ENCODE measurements around the gene EXOC1L. TPM values are rescaled to one million over a fixed set of nuclear protein-coding genes. Genes with fewer than 3 reads are reported as not detected.
"Not testable (repeated sequence)": the region's sequence is repeated elsewhere in the genome, so short reads cannot be mapped to it uniquely, and the experiment has no call there.

Gene EXOC1L
- total and polyA plus RNA-seq, 5 donors, result 0.11 TPM; not detected in 4

DNA sequence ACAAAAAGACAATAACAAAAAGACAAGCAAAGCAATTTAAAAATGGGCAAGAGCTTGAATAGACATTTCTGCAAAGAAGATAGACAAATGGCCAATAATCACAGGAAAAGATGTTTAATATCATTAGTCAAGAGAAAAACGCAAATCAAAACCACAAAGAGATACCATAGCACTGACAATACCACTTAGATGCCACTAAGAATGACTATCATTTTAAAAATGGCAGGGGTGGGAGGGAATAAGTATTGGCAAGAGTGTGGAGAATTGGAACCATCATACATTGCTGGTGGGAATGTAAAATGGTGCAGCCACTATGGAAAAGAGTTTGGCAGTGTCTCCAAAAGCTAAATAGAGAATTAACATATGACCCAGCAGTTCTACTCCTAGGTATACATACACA, 18.8 kb downstream of the EXOC1L start:
- ATAC-seq (no peak), DNase-seq (no peak)
- Histone ChIP-seq H3K4me3 (ENCODE audit: low read length) (no peak overlapping the region), H3K27me3 (ENCODE audit: control insufficient read depth, insufficient read depth) (peaks cover 3% of the 10 kb centered on the region), H3K27ac (ENCODE audit: low read length) (no peak overlapping the region), H3K9me3 (ENCODE audit: control insufficient read depth, low read length) (no peaks in the 10 kb centered on the region), H3K4me1 (ENCODE audit: control insufficient read depth, insufficient read depth, low read length) (no peaks in the 10 kb centered on the region)
- WGBS, result 87% methylated on average over 1 of the region's 1 CpG
- intact Hi-C loops (cut with DNase I), result no loop called here

DNA sequence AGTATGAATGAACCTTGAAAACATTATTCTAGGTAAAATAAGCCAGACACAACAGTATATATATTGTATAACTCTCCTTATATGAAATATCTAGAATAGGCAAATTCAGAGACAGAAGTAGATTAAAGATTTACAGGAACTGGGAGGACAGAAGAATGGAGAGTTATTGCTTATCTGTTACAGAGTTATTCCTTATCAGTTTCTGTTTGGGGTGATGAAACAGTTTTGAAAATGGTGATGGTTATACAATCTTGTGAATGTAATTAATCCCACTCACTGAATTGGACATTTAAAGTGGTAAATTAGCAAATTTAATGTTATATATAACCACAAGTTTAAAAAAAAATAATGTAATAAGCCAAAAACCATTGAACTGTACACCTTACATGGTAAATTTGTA, 19.4 kb downstream of the EXOC1L start:
- H3K27me3 ChIP-seq (ENCODE audit: control insufficient read depth, insufficient read depth), result peaks cover 3% of the 10 kb centered on the region

DNA sequence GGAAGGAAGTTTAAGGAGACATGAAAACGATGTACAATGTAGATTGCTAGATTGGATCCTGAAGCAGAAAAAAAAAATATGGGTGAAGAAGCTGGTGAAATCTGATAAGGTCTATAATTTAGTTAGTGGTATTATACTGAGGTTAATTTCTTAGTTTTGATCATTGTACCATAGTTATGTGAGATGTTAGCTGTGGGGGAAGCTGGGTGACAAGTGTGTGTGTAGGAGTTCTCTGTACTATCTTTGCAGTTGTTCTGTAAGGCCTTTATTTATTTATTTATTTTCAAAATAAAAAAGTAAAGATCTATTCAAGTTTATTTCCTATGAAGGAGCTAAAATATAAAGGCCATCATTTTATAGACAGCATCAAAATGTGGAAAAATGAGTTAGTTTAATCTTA, 21.4 kb downstream of the EXOC1L start:
- no peak overlapping the region for H3K4me3 ChIP-seq (ENCODE audit: low read length)
- WGBS, result 70% methylated on average over 1 of the region's 1 CpG
- H3K4me1 ChIP-seq (ENCODE audit: control insufficient read depth, insufficient read depth, low read length), result no peaks in the 10 kb centered on the region
- H3K27ac ChIP-seq (ENCODE audit: low read length), result no peak overlapping the region
- intact Hi-C loops (cut with DNase I), result no loop called here
- H3K9me3 ChIP-seq (ENCODE audit: control insufficient read depth, low read length), result no peaks in the 10 kb centered on the region
- ATAC-seq (no peak), DNase-seq (no peak)
- peaks cover 3% of the 10 kb centered on the region for H3K27me3 ChIP-seq (ENCODE audit: control insufficient read depth, insufficient read depth)

More for the DNA sequence above, 19.4 kb downstream of the EXOC1L start:
- no peaks in the 10 kb centered on the region for H3K9me3 ChIP-seq (ENCODE audit: control insufficient read depth, low read length)
- H3K27ac ChIP-seq (ENCODE audit: low read length), result no peak overlapping the region
- no peak for DNase-seq
- H3K4me1 ChIP-seq (ENCODE audit: control insufficient read depth, insufficient read depth, low read length), result no peaks in the 10 kb centered on the region
- ATAC-seq, result no peak
- no peak overlapping the region for H3K4me3 ChIP-seq (ENCODE audit: low read length)
- intact Hi-C loops (cut with DNase I), result no loop called here

DNA sequence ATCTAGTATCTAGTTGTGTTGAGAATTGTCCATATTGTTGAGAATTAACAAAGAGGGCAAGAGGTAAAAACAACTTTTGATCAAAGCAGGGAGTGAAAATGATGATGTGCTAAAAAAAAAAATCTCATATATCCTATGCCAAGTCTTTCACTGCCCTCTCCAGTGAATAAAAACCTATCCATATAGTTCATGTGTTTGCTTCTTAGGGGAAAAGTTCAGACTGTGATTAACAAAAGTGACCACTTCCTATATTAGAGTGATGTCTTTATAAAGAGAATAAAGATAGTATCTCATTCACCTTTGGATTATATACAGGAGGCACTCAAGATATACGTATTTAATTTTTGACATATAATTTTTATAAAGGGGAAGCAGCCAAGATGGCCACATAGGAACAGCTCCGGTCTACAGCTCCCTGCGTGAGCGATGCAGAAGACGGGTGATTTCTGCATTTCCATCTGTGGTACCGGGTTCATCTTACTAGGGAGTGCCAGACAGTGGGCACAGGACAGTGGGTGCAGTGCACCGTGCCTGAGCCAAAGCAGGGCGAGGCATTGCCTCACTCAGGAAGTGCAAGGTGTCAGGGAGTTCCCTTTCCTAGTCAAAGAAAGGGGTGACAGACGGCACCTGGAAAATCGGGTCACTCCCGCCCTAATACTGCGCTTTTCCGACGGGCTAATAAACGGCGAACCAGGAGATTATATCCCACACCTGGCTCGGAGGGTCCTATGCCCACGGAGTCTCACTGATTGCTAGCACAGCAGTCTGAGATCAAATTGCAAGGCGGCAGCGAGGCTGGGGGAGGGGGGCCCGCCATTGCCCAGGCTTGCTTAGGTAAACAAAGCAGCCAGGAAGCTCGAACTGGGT, 22.0 kb downstream of the EXOC1L start:
- 79% methylated on average over 21 of the region's 22 CpGs for WGBS
- H3K9me3 ChIP-seq (ENCODE audit: control insufficient read depth, low read length); H3K4me1 ChIP-seq (ENCODE audit: control insufficient read depth, insufficient read depth, low read length); H3K27me3 ChIP-seq (ENCODE audit: control insufficient read depth, insufficient read depth); H3K4me3 ChIP-seq (ENCODE audit: low read length); H3K27ac ChIP-seq (ENCODE audit: low read length); intact Hi-C loops (cut with DNase I); ATAC-seq; DNase-seq: not testable (repeated sequence)

DNA sequence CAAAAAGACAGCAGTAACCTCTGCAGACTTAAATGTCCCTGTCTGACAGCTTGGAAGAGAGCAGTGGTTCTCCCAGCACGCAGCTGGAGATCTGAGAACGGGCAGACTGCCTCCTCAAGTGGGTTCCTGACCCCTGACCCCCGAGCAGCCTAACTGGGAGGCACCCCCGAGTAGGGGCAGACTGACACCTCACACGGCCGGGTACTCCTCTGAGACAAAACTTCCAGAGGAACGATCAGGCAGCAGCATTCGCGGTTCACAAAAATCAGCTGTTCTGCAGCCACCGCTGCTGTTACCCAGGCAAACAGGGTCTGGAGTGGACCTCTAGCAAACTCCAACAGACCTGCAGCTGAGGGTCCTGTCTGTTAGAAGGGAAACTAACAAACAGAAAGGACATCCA, 22.7 kb downstream of the EXOC1L start:
- 74% methylated on average over 10 of the region's 10 CpGs for WGBS
- H3K27ac ChIP-seq (ENCODE audit: low read length); intact Hi-C loops (cut with DNase I); ATAC-seq; H3K4me1 ChIP-seq (ENCODE audit: control insufficient read depth, insufficient read depth, low read length); H3K27me3 ChIP-seq (ENCODE audit: control insufficient read depth, insufficient read depth); H3K9me3 ChIP-seq (ENCODE audit: control insufficient read depth, low read length); H3K4me3 ChIP-seq (ENCODE audit: low read length); DNase-seq: not testable (repeated sequence)

DNA sequence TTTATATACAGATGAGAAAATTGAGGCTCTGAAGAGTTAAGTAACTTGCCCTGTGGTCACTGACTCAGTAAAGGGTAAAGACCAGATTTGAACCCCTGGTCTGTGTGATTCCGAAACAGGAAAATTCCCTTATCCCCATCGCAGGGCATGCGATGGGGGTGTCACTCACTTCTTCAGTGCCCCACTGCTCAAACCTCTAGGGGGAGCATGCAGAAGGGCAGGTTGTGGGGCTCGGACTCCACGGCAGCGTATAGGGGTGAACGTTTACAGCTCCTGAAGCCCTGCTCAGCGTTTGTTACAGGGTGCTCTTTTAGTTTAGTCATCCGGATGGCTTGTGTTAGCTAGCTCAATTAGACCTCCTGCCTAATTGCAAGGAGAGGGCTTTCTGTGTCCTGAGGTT, 30.1 kb downstream of the EXOC1L start:
- no peaks in the 10 kb centered on the region for H3K9me3 ChIP-seq (ENCODE audit: control insufficient read depth, low read length)
- no peak overlapping the region for H3K27ac ChIP-seq (ENCODE audit: low read length)
- no peaks in the 10 kb centered on the region for H3K27me3 ChIP-seq (ENCODE audit: control insufficient read depth, insufficient read depth)
- ATAC-seq (no peak), DNase-seq (no peak)
- intact Hi-C loops (cut with DNase I), result loop anchor here in 1 of 4 donors (5.0 kb wide), 1 partner anchor 502 kb away; the partner anchor contains the start of gene SRD5A3
- H3K4me1 ChIP-seq (ENCODE audit: control insufficient read depth, insufficient read depth, low read length), result no peaks in the 10 kb centered on the region
- no peak overlapping the region for H3K4me3 ChIP-seq (ENCODE audit: low read length)
- WGBS, result 69% methylated on average over 9 of the region's 9 CpGs

DNA sequence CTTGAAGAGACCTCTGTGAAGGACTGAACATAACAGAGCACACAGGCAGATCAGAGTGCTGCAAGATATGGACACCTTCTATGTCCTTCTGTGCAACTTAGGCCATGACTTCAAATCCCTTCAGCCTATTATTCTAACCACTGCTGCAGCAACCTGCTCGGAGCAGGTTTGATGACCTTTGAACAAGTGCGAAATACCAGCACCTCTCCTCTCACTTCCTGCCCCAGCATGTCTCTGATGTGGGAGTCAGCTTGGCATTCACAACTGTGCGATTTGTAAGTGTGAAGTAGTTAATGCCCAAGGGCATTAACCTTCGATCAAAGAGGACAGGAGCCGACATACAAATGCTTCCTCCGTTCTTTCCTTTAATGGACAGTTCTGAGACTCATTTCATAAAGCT, 32.3 kb downstream of the EXOC1L start:
- no peak overlapping the region for H3K4me3 ChIP-seq (ENCODE audit: low read length)
- no peaks in the 10 kb centered on the region for H3K27me3 ChIP-seq (ENCODE audit: control insufficient read depth, insufficient read depth)
- no peaks in the 10 kb centered on the region for H3K4me1 ChIP-seq (ENCODE audit: control insufficient read depth, insufficient read depth, low read length)
- H3K9me3 ChIP-seq (ENCODE audit: control insufficient read depth, low read length), result no peaks in the 10 kb centered on the region
- no peak overlapping the region for H3K27ac ChIP-seq (ENCODE audit: low read length)
- intact Hi-C loops (cut with DNase I), result loop anchor here in 1 of 4 donors (5.0 kb wide), 1 partner anchor 505 kb away; the partner anchor contains the start of gene SRD5A3
- ATAC-seq (no peak), DNase-seq (no peak)
- WGBS, result 55% methylated on average over 6 of the region's 6 CpGs

DNA sequence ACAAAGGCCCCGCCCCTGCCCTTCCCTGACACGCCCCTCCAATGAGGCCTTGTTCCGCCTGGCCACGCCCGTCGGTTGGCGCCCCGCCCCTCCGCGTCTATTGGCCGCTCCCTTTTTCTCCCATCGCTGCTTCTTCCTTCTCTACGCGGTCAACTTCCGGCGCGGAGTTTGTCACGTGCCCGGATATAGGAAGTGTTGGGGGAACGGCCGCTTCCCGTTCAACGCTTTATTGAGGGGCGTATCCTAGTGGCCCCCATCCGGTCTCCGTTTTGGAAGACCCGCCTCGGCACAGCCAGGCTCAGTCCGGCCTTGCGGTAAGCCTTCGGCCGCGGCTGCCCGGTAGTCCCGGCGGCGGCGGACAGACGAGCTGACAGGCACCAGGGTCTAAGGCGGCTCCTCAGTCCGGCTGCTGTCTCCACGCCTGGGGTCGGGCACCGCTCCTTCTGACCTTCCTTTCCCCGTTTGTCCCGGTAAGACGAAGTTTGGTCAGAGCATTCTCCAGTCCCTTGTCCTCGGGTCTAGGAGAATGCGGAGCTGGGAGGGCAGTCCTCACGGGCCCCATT, 34.0 kb downstream of the EXOC1L start, which contains the start of gene EXOC1:
Gene EXOC1 (plus strand): TSS at position 165 of the 563 bp plus-strand sequence. CDS start 4,676 bp downstream, outside the sequence.
- Histone ChIP-seq H3K9me3 (ENCODE audit: control insufficient read depth, low read length) (no peaks in the 10 kb centered on the region), H3K4me1 (ENCODE audit: control insufficient read depth, insufficient read depth, low read length) (no peaks in the 10 kb centered on the region), H3K4me3 (ENCODE audit: low read length) (peak within 1 kb of the TSS; percentile 83), H3K27ac (ENCODE audit: low read length) (peak within 1 kb of the TSS; percentile 76), H3K27me3 (ENCODE audit: control insufficient read depth, insufficient read depth) (no peaks in the 10 kb centered on the region)
- ATAC-seq (peak; percentile 99), DNase-seq (peak; percentile 99 to 100 (median 100))
- intact Hi-C loops (cut with DNase I), result loop anchor here in 1 of 4 donors (5.0 kb wide), 1 partner anchor 506 kb away; the partner anchor contains the start of gene SRD5A3
- under 1% methylated on average over 50 of the region's 50 CpGs for WGBS

DNA sequence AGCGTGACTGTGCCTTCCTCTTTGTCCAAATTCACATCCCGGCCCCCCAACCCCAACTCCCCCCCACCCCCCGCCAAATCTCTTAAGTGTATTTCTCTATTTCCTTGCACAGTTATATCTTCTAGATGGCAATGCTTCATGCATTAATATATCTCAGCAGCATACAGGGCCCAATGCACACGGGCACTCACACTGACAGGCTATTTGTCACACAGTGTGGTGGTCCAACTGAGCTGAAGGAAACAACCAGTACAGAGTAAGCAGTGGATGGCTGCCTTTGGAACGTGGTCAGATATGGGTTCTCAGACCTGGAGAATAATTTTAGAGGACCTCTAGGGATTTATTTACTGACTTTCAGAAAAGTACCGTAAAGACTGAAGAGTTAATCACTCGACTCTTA, 34.5 kb downstream of the EXOC1L start:
- intact Hi-C loops (cut with DNase I), result loop anchor here in 1 of 4 donors (5.0 kb wide), 1 partner anchor 507 kb away; the partner anchor contains the start of gene SRD5A3
- ATAC-seq (peak in 1 of 2 donors; percentile 16), DNase-seq (no peak)
- peak overlapping the region; percentile 83 for H3K4me3 ChIP-seq (ENCODE audit: low read length)
- no peaks in the 10 kb centered on the region for H3K4me1 ChIP-seq (ENCODE audit: control insufficient read depth, insufficient read depth, low read length)
- peak overlapping the region; percentile 76 for H3K27ac ChIP-seq (ENCODE audit: low read length)
- no peaks in the 10 kb centered on the region for H3K27me3 ChIP-seq (ENCODE audit: control insufficient read depth, insufficient read depth)
- H3K9me3 ChIP-seq (ENCODE audit: control insufficient read depth, low read length), result no peaks in the 10 kb centered on the region
- 16% methylated on average over 7 of the region's 7 CpGs for WGBS

DNA sequence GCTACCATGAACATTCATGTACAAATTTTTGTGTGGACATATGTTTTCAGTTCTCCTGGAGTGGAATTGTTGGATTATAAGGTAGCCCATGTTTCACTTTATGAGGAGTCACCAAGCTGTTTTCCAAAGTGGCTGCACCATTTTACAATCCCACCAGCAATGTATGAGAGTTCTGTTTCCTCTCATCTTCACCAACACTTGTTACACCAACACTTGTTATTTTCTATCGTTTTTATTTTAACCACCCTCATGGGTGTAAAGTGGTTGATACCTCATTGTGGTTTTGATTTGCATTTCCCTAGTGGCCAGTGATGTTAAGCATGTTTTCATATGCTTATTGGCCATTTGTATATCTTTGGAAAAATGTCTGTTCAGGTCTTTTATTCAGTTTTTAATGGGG, 38.0 kb downstream of the EXOC1L start:
- intact Hi-C loops (cut with DNase I), result no loop called here
- ATAC-seq (no peak), DNase-seq (no peak)
- H3K4me1 ChIP-seq (ENCODE audit: control insufficient read depth, insufficient read depth, low read length), result no peaks in the 10 kb centered on the region
- H3K27ac ChIP-seq (ENCODE audit: low read length), result no peak overlapping the region
- WGBS, result 90% methylated on average over 1 of the region's 1 CpG
- H3K27me3 ChIP-seq (ENCODE audit: control insufficient read depth, insufficient read depth), result no peaks in the 10 kb centered on the region
- H3K4me3 ChIP-seq (ENCODE audit: low read length), result no peak overlapping the region
- H3K9me3 ChIP-seq (ENCODE audit: control insufficient read depth, low read length), result no peaks in the 10 kb centered on the region

DNA sequence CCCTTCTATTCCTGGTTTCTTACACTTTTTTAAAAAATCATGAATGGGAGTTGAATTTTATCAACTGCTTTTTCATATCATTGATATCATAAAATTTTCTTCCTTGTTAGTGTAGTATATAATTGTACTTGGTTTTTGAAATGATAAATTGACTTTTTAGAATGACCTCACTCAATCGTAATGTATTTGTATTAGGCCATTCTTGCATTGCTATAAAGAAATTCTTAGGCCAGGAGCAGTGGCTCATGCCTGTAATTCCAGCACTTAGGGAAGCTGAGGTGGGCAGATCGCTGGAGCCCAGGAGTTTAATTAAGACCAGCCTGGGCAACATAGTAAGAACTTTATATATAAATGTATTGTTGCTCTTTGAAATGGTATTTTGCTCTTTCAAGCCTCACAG, 40.1 kb downstream of the EXOC1L start:
- no peak overlapping the region for H3K4me3 ChIP-seq (ENCODE audit: low read length)
- no peaks in the 10 kb centered on the region for H3K9me3 ChIP-seq (ENCODE audit: control insufficient read depth, low read length)
- DNase-seq, result no peak
- no peak for ATAC-seq
- WGBS, result 89% methylated on average over 2 of the region's 2 CpGs
- H3K27ac ChIP-seq (ENCODE audit: low read length), result no peak overlapping the region
- no peaks in the 10 kb centered on the region for H3K4me1 ChIP-seq (ENCODE audit: control insufficient read depth, insufficient read depth, low read length)
- intact Hi-C loops (cut with DNase I), result no loop called here
- H3K27me3 ChIP-seq (ENCODE audit: control insufficient read depth, insufficient read depth), result no peaks in the 10 kb centered on the region
